Vagina (tissue), 2 donors: ENCODE data around the gene ENTPD2. TPM values are rescaled to one million over a fixed set of nuclear protein-coding genes. Genes with fewer than 3 reads are reported as not detected.

ENCODE experiments used
- DNase-seq, 2 donors: peaks; one replicate each; pipeline ENCODE4 v3.0.0-alpha.2; 2017; ENCODE audit errors: extremely low spot score in 2 of 2
- H3K27ac ChIP-seq: fragments of 200-600 bp; sonication (generic); one replicate; pipeline ENCODE4 v1.5.1; 2019
- H3K27me3 ChIP-seq: fragments of 200-600 bp; sonication (generic); one replicate; pipeline ENCODE4 v1.5.1; 2019
- H3K36me3 ChIP-seq, 2 donors: fragments of 200-600 bp; sonication (generic); one replicate each; pipeline ENCODE4 v1.5.1; 2017 to 2019
- H3K4me1 ChIP-seq: fragments of 200-600 bp; sonication (generic); one replicate; pipeline ENCODE4 v1.5.1; 2019
- H3K4me3 ChIP-seq, 2 donors: fragments of 200-600 bp; sonication (generic); 1 replicate in 1 of 2; 2 replicates in 1 of 2; pipeline ENCODE4 v1.5.1; 2016 to 2019
- H3K9me3 ChIP-seq: fragments of 200-600 bp; sonication (generic); one replicate; pipeline ENCODE4 v1.5.1; 2019
- POLR2A ChIP-seq, 2 donors: fragments of 450-650 bp; IDR thresholded peaks; one replicate each; pipeline ENCODE4 v1.6.1; 2017; ENCODE audit warnings: antibody characterized with exemption in 2 of 2, mild to moderate bottlenecking in 2 of 2, moderate library complexity in 2 of 2
- POLR2AphosphoS5 ChIP-seq, 2 donors: sonication (generic); formaldehyde crosslinking; IDR thresholded peaks; one replicate each; pipeline ENCODE4 v1.9.0; 2017; ENCODE audit warnings: antibody characterized with exemption in 2 of 2, mild to moderate bottlenecking in 2 of 2, low read depth in 1 of 2; ENCODE audit not compliant: insufficient read depth in 1 of 2
- intact Hi-C: fragments of 100-400 bp; cut with DNase I; formaldehyde crosslinking; loops from one replicate; pipeline ENCODE4 v1.15.1; 2023
- total RNA-seq: library from RNA; depleted of rRNA; stranded (reverse); fragments of >200 nt; gene quantifications from one replicate; pipeline ENCODE4 v1.2.3, GENCODE V29; 2016
- TF ChIP-seq, protein P1 (sequence below), 3 experiments: fragments of 450-650 bp in 2 of 3; fragments of 200-600 bp in 1 of 3; sonication (generic) in 1 of 3; IDR thresholded peaks; one replicate each; pipeline ENCODE4 v1.5.1; 2017 to 2019; ENCODE audit warnings: antibody characterized with exemption in 3 of 3, mild to moderate bottlenecking in 2 of 3, moderate library complexity in 2 of 3

ENTPD2 gene
- total RNA-seq, 1 donor from 2014 or later: 4.9 TPM

DNA sequence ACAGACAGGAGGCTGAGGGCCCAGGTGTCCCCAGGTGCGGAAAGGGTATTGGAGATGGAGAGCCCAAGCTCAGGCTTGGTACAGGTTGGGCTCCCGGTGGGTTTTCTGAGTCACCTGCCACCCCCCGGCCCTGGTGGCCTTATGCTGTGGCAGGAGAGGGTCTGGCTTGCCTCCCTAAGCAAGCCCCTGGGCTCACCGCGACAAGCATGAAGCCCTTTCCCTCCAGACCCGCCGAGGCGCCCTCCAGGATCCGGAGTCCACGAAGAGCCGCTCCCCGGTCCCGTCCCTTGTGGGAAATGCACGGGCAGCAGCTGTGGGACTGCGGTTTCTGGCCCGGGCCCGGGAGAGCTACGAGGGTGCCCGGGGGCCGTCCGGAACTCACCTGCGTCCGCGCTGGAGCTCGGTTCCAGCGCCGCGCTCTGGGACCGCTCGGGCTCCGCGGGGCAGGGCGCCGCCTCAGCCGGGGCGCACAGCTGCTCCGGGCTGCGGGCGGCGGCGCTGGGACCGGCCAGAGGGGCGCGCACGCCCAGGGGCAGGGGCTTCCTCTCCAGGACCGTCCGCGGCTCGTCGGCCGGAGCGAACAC is 15.7 kb upstream of the ENTPD2 start:
- H3K4me3 ChIP-seq: peak overlapping the region in 1 of 2 donors; percentile 44
- no peaks in the 10 kb centered on the region for H3K9me3 ChIP-seq
- H3K27me3 ChIP-seq: no peaks in the 10 kb centered on the region
- H3K4me1 ChIP-seq: peaks cover 14% of the 10 kb centered on the region
- no peak for DNase-seq
- intact Hi-C loops: no loop called here
- H3K27ac ChIP-seq: no peak overlapping the region
- no peak for TF ChIP-seq POLR2AphosphoS5 (IDR thresholded peaks at IDR 0.05; ENCODE audit: insufficient read depth in 1 of 2, low read depth in 1 of 2)
- no peak for TF ChIP-seq POLR2A (IDR thresholded peaks at IDR 0.05)
- TF ChIP-seq, protein P1, sequence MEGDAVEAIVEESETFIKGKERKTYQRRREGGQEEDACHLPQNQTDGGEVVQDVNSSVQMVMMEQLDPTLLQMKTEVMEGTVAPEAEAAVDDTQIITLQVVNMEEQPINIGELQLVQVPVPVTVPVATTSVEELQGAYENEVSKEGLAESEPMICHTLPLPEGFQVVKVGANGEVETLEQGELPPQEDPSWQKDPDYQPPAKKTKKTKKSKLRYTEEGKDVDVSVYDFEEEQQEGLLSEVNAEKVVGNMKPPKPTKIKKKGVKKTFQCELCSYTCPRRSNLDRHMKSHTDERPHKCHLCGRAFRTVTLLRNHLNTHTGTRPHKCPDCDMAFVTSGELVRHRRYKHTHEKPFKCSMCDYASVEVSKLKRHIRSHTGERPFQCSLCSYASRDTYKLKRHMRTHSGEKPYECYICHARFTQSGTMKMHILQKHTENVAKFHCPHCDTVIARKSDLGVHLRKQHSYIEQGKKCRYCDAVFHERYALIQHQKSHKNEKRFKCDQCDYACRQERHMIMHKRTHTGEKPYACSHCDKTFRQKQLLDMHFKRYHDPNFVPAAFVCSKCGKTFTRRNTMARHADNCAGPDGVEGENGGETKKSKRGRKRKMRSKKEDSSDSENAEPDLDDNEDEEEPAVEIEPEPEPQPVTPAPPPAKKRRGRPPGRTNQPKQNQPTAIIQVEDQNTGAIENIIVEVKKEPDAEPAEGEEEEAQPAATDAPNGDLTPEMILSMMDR (IDR thresholded peaks at IDR 0.05): no peak
- H3K36me3 ChIP-seq: no peaks in the 10 kb centered on the region

DNA sequence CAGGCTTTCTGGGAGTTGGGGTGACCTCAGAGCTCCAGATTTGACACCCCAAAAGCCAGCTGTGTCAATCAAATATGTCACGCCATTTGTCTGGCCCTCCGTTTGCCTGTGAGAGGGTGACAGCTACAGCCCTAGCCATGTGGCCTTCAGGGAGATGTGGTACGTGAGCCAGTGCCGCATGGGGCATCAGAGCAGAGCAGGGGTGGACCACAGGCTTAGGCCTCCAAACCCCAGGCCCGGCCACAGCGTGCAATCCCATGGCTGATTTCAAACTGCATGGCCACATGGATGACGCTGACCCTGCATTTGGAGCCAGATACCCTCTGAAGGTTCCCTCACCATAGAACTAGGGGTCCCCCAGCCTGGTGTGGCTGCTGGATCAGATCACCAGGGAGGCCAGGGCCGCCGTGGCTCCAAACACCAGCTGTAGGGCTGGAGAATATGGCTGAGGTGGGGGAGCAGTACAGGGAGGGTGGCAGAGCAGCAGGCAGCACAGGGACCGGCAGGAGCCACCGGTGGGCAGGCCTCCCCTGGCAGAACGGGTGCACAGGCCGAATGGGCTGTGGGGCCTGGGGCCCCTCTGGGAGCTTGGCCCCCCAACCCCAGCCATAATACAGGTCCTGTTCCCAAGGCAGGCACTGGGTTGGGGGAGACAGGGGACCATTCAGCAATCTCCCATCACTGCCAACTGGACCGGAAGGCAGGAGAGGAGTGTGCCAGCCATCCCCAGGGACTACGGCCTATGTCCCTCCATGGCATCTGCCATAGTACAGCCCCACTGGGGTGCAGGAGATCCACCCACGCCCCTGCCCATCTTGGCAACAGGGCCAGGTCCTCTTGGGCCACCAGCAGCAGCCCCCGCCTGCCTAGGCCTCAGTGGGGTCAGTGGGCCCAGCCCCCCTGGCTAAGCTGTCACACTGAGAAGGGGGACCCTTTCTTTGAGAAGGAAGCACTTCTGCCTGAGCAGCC is 15.0 kb upstream of the ENTPD2 start:
- no peak overlapping the region for H3K27ac ChIP-seq
- intact Hi-C loops: no loop called here
- H3K27me3 ChIP-seq: no peaks in the 10 kb centered on the region
- H3K4me3 ChIP-seq: no peak overlapping the region
- no peaks in the 10 kb centered on the region for H3K9me3 ChIP-seq
- DNase-seq: no peak
- H3K4me1 ChIP-seq: peaks cover 20% of the 10 kb centered on the region
- no peak for TF ChIP-seq POLR2A (IDR thresholded peaks at IDR 0.05)
- TF ChIP-seq, protein P1 (IDR thresholded peaks at IDR 0.05): no peak
- TF ChIP-seq POLR2AphosphoS5 (IDR thresholded peaks at IDR 0.05; ENCODE audit: insufficient read depth in 1 of 2, low read depth in 1 of 2): no peak
- H3K36me3 ChIP-seq: no peaks in the 10 kb centered on the region

DNA sequence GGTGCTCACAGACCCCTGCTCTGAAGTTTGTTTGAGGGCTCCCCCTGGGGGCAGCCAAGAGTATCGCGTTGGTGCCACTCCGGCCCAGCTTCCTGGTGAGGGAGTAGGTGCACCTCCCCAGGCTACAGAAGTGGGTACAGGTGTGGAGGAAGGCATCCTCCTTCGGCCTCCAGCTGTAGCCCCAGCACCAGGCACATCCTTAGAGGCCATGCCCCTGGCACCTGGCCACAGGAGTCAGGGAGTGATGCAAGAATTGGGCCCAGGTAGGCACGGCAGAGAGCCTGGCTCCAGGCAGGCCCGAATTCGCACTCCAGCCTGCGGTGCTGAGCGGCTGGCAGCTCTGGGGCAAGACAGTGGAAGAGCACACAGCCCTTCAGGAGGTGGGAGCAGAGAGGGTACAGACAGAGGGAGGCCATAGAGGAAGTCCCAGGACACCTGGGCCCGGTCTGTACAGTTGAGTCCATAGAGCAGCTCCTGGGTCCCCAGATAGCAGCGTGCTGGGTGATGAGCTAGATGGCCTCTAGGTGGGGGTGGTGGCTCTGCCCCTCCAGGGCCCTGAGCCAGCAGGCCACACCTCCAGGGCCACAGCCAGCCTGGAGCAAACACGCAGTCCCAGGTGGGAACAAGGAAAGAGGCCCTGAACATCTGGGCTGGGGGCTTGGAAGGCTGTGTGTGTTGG is 14.1 kb upstream of the ENTPD2 start:
- Histone ChIP-seq H3K4me3 (no peak overlapping the region), H3K4me1 (peaks cover 22% of the 10 kb centered on the region)
- DNase-seq: no peak

DNA sequence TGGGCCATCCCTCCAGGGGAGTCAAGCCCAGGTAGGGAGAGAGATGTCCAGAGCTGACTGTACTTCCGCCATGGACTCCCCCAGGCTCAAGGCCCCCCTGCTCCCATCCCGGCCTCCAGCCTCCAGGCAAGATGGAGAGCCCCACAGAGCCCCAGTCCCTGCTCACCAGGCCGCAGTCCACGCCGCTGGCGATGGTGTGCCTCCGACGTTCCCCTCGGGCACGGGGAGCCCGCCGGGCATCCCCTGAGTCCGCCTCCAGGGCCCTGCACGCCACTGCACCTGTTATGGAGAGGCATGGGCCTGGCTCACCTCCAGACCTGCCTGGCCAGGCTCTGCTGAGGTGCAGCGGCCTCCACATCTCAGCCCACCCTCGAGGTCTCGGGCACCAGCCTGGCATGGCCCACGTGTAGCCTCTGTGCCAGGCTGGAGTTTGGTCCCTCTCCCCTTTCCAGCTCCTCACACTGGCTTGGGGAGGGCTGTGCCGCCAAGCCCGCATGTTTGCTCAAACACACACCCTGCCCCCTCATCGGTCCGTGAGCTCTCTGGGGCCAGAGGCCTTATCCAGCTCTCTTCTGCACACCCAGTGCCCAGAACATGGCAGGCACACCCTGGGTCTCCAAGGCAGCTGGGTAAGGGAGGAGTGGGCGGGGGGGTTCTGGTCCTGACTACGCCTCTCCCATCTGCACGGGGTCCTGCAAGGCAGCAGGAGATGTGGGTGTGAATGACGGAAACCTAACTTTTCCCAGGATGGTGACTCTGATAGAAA is 12.4 kb upstream of the ENTPD2 start:
- intact Hi-C loops: no loop called here
- Histone ChIP-seq H3K9me3 (no peaks in the 10 kb centered on the region), H3K4me1 (peaks cover 21% of the 10 kb centered on the region), H3K27me3 (no peaks in the 10 kb centered on the region), H3K4me3 (no peak overlapping the region), H3K27ac (no peak overlapping the region), H3K36me3 (no peaks in the 10 kb centered on the region)
- TF ChIP-seq POLR2AphosphoS5 (IDR thresholded peaks at IDR 0.05; ENCODE audit: insufficient read depth in 1 of 2, low read depth in 1 of 2) (no peak), POLR2A (IDR thresholded peaks at IDR 0.05) (no peak)
- TF ChIP-seq, protein P1 (IDR thresholded peaks at IDR 0.05): no peak
- DNase-seq: no peak

More for the DNA sequence above, 14.1 kb upstream of the ENTPD2 start:
- intact Hi-C loops: no loop called here
- Histone ChIP-seq H3K27me3 (no peaks in the 10 kb centered on the region), H3K9me3 (no peaks in the 10 kb centered on the region), H3K27ac (no peak overlapping the region), H3K36me3 (no peaks in the 10 kb centered on the region)
- TF ChIP-seq, protein P1 (IDR thresholded peaks at IDR 0.05): peak; percentile 63 to 76 (median 73)
- no peak for TF ChIP-seq POLR2AphosphoS5 (IDR thresholded peaks at IDR 0.05; ENCODE audit: insufficient read depth in 1 of 2, low read depth in 1 of 2)
